Measurements from ENCODE around the gene THPO.

- TF ChIP-seq, protein P1, sequence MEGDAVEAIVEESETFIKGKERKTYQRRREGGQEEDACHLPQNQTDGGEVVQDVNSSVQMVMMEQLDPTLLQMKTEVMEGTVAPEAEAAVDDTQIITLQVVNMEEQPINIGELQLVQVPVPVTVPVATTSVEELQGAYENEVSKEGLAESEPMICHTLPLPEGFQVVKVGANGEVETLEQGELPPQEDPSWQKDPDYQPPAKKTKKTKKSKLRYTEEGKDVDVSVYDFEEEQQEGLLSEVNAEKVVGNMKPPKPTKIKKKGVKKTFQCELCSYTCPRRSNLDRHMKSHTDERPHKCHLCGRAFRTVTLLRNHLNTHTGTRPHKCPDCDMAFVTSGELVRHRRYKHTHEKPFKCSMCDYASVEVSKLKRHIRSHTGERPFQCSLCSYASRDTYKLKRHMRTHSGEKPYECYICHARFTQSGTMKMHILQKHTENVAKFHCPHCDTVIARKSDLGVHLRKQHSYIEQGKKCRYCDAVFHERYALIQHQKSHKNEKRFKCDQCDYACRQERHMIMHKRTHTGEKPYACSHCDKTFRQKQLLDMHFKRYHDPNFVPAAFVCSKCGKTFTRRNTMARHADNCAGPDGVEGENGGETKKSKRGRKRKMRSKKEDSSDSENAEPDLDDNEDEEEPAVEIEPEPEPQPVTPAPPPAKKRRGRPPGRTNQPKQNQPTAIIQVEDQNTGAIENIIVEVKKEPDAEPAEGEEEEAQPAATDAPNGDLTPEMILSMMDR (IDR thresholded peaks at IDR 0.05; ENCODE audit: low read depth, low read length, poor library complexity, severe bottlenecking): no peak
- no peak for TF ChIP-seq EZH2phosphoT487 (IDR thresholded peaks at IDR 0.05; ENCODE audit: borderline replicate concordance, low read length)
These were observed 8.2 kb upstream of the THPO start for GRCh38 chr3:184386047-184386806.

Measured in DOHH2 (cell line).